Measurements from ENCODE around the gene ADAMTS17.

ADAMTS17 gene

DNA sequence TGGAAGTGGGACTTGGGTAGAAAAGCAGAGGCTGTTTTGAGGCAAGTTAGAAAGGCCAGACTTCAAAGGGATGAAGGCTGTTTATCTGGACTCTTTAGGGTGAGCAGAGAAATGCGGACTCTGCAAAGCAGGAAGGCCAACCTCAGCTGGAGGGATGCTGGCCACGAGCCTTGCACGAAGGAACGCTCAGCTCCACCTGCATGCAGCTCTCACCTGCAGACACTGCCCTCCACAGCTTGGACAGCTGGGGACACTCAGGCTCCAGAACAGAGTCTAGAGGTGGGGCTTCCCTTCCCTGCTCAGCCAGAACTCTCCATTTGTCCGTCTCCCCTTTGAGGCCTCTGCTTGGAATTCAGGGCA lies 229.7 kb downstream of the ADAMTS17 start:
- H3K79me2 ChIP-seq (ENCODE audit: insufficient read depth, low read length), result no peaks in the 10 kb centered on the region
- peak overlapping the region; percentile 18 for H3K9ac ChIP-seq (ENCODE audit: low read depth, low read length, poor library complexity, severe bottlenecking)
- no peaks in the 10 kb centered on the region for H3K36me3 ChIP-seq (ENCODE audit: insufficient read depth, low read length)
- H3K27me3 ChIP-seq (ENCODE audit: insufficient read depth, low read length, poor library complexity, severe bottlenecking), result no peaks in the 10 kb centered on the region
- H3F3A ChIP-seq (ENCODE audit: low read depth), result no peaks in the 10 kb centered on the region
- TF ChIP-seq EZH2phosphoT487 (IDR thresholded peaks at IDR 0.05; ENCODE audit: borderline replicate concordance), result no peak
- no peak for TF ChIP-seq CTCF (conservative IDR thresholded peaks at IDR 0.05; ENCODE audit: low read length)
- H3K9me3 ChIP-seq (ENCODE audit: insufficient read depth, low read depth, low read length), result no peaks in the 10 kb centered on the region
- no peak overlapping the region for H3K4me3 ChIP-seq (ENCODE audit: low read length, poor library complexity, severe bottlenecking)
- no peaks in the 10 kb centered on the region for H3K9me2 ChIP-seq (replicated peaks; ENCODE audit: low read depth, low read length)
- peaks cover 40% of the 10 kb centered on the region for H3K4me1 ChIP-seq (ENCODE audit: insufficient read depth, low read length, poor library complexity, severe bottlenecking)
- peak overlapping the region; percentile 32 for H2AFZ ChIP-seq (ENCODE audit: low read length)
- H3K4me2 ChIP-seq (ENCODE audit: low read depth, low read length, poor library complexity, severe bottlenecking), result peak overlapping the region; percentile 2
- no peaks in the 10 kb centered on the region for H4K20me1 ChIP-seq (ENCODE audit: insufficient read depth, low read length, poor library complexity, severe bottlenecking)

DNA sequence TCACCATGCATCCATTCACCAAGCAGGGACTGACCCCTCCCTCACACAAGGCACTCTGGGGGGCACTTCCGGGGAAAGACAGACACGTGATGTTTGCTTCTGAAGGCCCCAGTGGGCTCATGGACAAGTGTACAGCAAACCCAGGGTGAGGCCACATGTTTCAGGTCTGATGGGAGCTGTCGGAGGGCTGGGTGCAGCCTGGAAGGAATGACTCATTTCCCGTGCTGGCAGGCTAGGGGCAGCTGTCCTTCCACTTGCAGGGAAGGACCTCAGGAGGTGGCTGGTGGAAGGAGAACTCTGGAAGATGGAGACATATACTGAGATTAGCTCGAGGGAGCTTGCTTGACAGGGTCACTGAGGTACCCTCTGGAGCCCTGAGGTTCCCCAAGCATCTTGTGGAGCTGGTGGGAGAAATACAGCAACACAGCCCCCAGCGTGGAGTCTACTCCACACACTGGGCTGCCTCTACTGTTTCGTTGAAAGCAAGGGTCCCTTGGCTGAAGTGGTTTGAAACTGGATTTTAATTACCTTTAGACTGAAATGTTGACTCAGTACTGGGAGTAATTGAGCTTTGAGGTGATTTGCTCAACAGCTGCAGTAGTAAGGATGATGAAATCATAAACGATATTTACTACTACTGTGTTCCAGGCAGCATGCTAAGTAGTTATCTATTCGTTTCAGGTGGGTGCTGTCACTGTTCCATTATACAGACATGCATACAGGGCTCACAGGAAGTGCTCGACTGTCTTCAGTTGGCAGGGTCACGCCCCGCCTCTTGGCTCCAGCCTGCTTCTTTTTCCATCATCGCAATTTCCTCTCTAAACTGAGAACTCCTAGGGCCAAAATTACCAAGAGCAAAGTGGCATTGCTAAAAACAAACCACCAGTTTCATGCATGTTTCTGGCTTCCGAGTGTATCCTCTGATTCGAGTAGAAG lies 230.4 kb downstream of the ADAMTS17 start:
- Histone ChIP-seq H3K9me2 (replicated peaks; ENCODE audit: low read depth, low read length) (no peaks in the 10 kb centered on the region), H3K36me3 (ENCODE audit: insufficient read depth, low read length) (no peaks in the 10 kb centered on the region), H2AFZ (ENCODE audit: low read length) (peak overlapping the region; percentile 32), H3K4me2 (ENCODE audit: low read depth, low read length, poor library complexity, severe bottlenecking) (peak overlapping the region; percentile 2), H3K9me3 (ENCODE audit: insufficient read depth, low read depth, low read length) (no peaks in the 10 kb centered on the region), H3F3A (ENCODE audit: low read depth) (no peaks in the 10 kb centered on the region), H3K4me3 (ENCODE audit: low read length, poor library complexity, severe bottlenecking) (no peak overlapping the region), H3K79me2 (ENCODE audit: insufficient read depth, low read length) (no peaks in the 10 kb centered on the region), H3K27me3 (ENCODE audit: insufficient read depth, low read length, poor library complexity, severe bottlenecking) (no peaks in the 10 kb centered on the region), H4K20me1 (ENCODE audit: insufficient read depth, low read length, poor library complexity, severe bottlenecking) (no peaks in the 10 kb centered on the region), H3K4me1 (ENCODE audit: insufficient read depth, low read length, poor library complexity, severe bottlenecking) (peaks cover 33% of the 10 kb centered on the region), H3K9ac (ENCODE audit: low read depth, low read length, poor library complexity, severe bottlenecking) (peak overlapping the region; percentile 18)
- TF ChIP-seq CTCF (conservative IDR thresholded peaks at IDR 0.05; ENCODE audit: low read length), result no peak
- TF ChIP-seq EZH2phosphoT487 (IDR thresholded peaks at IDR 0.05; ENCODE audit: borderline replicate concordance), result no peak

- Histone ChIP-seq H3K79me2 (ENCODE audit: insufficient read depth, low read length) (no peaks in the 10 kb centered on the region), H3K27me3 (ENCODE audit: insufficient read depth, low read length, poor library complexity, severe bottlenecking) (no peaks in the 10 kb centered on the region), H3K9me3 (ENCODE audit: insufficient read depth, low read depth, low read length) (no peaks in the 10 kb centered on the region), H4K20me1 (ENCODE audit: insufficient read depth, low read length, poor library complexity, severe bottlenecking) (no peaks in the 10 kb centered on the region), H3K4me3 (ENCODE audit: low read length, poor library complexity, severe bottlenecking) (no peak overlapping the region), H3K4me1 (ENCODE audit: insufficient read depth, low read length, poor library complexity, severe bottlenecking) (peaks cover 30% of the 10 kb centered on the region), H3K36me3 (ENCODE audit: insufficient read depth, low read length) (no peaks in the 10 kb centered on the region), H3K9ac (ENCODE audit: low read depth, low read length, poor library complexity, severe bottlenecking) (no peak overlapping the region), H3F3A (ENCODE audit: low read depth) (no peaks in the 10 kb centered on the region), H3K9me2 (replicated peaks; ENCODE audit: low read depth, low read length) (no peaks in the 10 kb centered on the region), H3K4me2 (ENCODE audit: low read depth, low read length, poor library complexity, severe bottlenecking) (no peak overlapping the region), H2AFZ (ENCODE audit: low read length) (no peak overlapping the region)
- TF ChIP-seq EZH2phosphoT487 (IDR thresholded peaks at IDR 0.05; ENCODE audit: borderline replicate concordance) (no peak), CTCF (conservative IDR thresholded peaks at IDR 0.05; ENCODE audit: low read length) (no peak)
Observed at GRCh38 chr15:100109486-100110035, 232.2 kb downstream of the ADAMTS17 start.
